Measurements from ENCODE around the gene IL12RB2.
"Not testable (repeated sequence)": the region's sequence is repeated elsewhere in the genome, so short reads cannot be mapped to it uniquely, and the experiment has no call there.

Gene IL12RB2

GRCh38 chr1:67437961-67438360, 130.3 kb downstream of the IL12RB2 start:
- H3K4me3 ChIP-seq (ENCODE audit: low read depth in 1 of 2, low read length in 2 of 2), result no peak overlapping the region
- no peaks in the 10 kb centered on the region for H3K36me3 ChIP-seq (ENCODE audit: control insufficient read depth in 1 of 2, insufficient read depth in 2 of 2, low read length in 2 of 2)
- H3K27ac ChIP-seq (ENCODE audit: low read length), result no peak overlapping the region
- H3K9me3 ChIP-seq (ENCODE audit: control insufficient read depth in 1 of 2, low read length in 2 of 2), result no peaks in the 10 kb centered on the region
- peaks cover 0 to 18% of the 10 kb centered on the region in 2 donors for H3K4me1 ChIP-seq (ENCODE audit: control insufficient read depth in 1 of 2, insufficient read depth in 2 of 2, low read length in 2 of 2)
- no peaks in the 10 kb centered on the region for H3K27me3 ChIP-seq (ENCODE audit: low read depth, low read length)

- Histone ChIP-seq H3K27me3 (ENCODE audit: low read depth, low read length) (no peaks in the 10 kb centered on the region), H3K36me3 (ENCODE audit: control insufficient read depth in 1 of 2, insufficient read depth in 2 of 2, low read length in 2 of 2) (no peaks in the 10 kb centered on the region), H3K4me1 (ENCODE audit: control insufficient read depth in 1 of 2, insufficient read depth in 2 of 2, low read length in 2 of 2) (peaks cover 0 to 12% of the 10 kb centered on the region in 2 donors), H3K4me3 (ENCODE audit: low read depth in 1 of 2, low read length in 2 of 2) (no peak overlapping the region), H3K27ac (ENCODE audit: low read length) (no peak overlapping the region), H3K9me3 (ENCODE audit: control insufficient read depth in 1 of 2, low read length in 2 of 2) (no peaks in the 10 kb centered on the region)
Measured at GRCh38 chr1:67439277-67440029, 131.8 kb downstream of the IL12RB2 start.

- H3K4me3 ChIP-seq (ENCODE audit: low read depth in 1 of 2, low read length in 2 of 2), result no peak overlapping the region
- H3K27me3 ChIP-seq (ENCODE audit: low read depth, low read length), result no peaks in the 10 kb centered on the region
- no peaks in the 10 kb centered on the region for H3K9me3 ChIP-seq (ENCODE audit: control insufficient read depth in 1 of 2, low read length in 2 of 2)
- no peak overlapping the region for H3K27ac ChIP-seq (ENCODE audit: low read length)
- H3K36me3 ChIP-seq (ENCODE audit: control insufficient read depth in 1 of 2, insufficient read depth in 2 of 2, low read length in 2 of 2), result no peaks in the 10 kb centered on the region
- peaks cover 0 to 10% of the 10 kb centered on the region in 2 donors for H3K4me1 ChIP-seq (ENCODE audit: control insufficient read depth in 1 of 2, insufficient read depth in 2 of 2, low read length in 2 of 2)
Measured at GRCh38 chr1:67440339-67440738, 132.7 kb downstream of the IL12RB2 start.

DNA sequence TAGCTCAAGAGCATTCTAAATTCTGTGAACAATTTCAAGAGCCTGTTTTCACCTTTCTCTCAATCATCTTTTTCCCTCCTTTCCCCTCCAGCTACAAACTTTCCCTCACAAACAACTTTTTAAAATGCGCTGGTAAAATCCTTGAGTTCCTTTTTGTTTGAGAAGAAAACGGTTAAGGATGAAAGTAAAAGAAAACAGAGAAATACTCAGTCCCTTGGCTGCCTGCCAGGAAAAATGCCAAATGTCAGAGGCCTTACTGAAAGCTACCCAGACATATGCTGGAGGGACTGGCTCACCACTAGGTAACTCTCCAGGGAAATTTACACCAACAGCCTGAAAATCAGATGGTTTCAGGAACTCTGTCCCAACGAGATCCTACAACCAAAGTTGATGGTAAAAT, 133.5 kb downstream of the IL12RB2 start:
- H3K36me3 ChIP-seq (ENCODE audit: control insufficient read depth in 1 of 2, insufficient read depth in 2 of 2, low read length in 2 of 2), result no peaks in the 10 kb centered on the region
- no peaks in the 10 kb centered on the region for H3K27me3 ChIP-seq (ENCODE audit: low read depth, low read length)
- no peak overlapping the region for H3K27ac ChIP-seq (ENCODE audit: low read length)
- H3K4me3 ChIP-seq (ENCODE audit: low read depth in 1 of 2, low read length in 2 of 2), result no peak overlapping the region
- peaks cover 0 to 10% of the 10 kb centered on the region in 2 donors for H3K4me1 ChIP-seq (ENCODE audit: control insufficient read depth in 1 of 2, insufficient read depth in 2 of 2, low read length in 2 of 2)
- no peaks in the 10 kb centered on the region for H3K9me3 ChIP-seq (ENCODE audit: control insufficient read depth in 1 of 2, low read length in 2 of 2)

- no peak overlapping the region for H3K27ac ChIP-seq (ENCODE audit: low read length)
- H3K4me3 ChIP-seq (ENCODE audit: low read depth in 1 of 2, low read length in 2 of 2), result no peak overlapping the region
- H3K27me3 ChIP-seq (ENCODE audit: low read depth, low read length), result no peaks in the 10 kb centered on the region
- peaks cover 0 to 10% of the 10 kb centered on the region in 2 donors for H3K4me1 ChIP-seq (ENCODE audit: control insufficient read depth in 1 of 2, insufficient read depth in 2 of 2, low read length in 2 of 2)
- H3K36me3 ChIP-seq (ENCODE audit: control insufficient read depth in 1 of 2, insufficient read depth in 2 of 2, low read length in 2 of 2), result no peaks in the 10 kb centered on the region
- no peaks in the 10 kb centered on the region for H3K9me3 ChIP-seq (ENCODE audit: control insufficient read depth in 1 of 2, low read length in 2 of 2)
Measured at GRCh38 chr1:67441739-67442281, 134.1 kb downstream of the IL12RB2 start.

- not testable (repeated sequence) for H3K27me3 ChIP-seq (ENCODE audit: low read depth, low read length); H3K4me3 ChIP-seq (ENCODE audit: low read depth in 1 of 2, low read length in 2 of 2); H3K27ac ChIP-seq (ENCODE audit: low read length); H3K36me3 ChIP-seq (ENCODE audit: control insufficient read depth in 1 of 2, insufficient read depth in 2 of 2, low read length in 2 of 2); H3K4me1 ChIP-seq (ENCODE audit: control insufficient read depth in 1 of 2, insufficient read depth in 2 of 2, low read length in 2 of 2); H3K9me3 ChIP-seq (ENCODE audit: control insufficient read depth in 1 of 2, low read length in 2 of 2)
Measured at GRCh38 chr1:67446014-67446413, 138.3 kb downstream of the IL12RB2 start.
